ENCODE data around the gene TMPRSS13.
"Not testable (repeated sequence)": the region's sequence is repeated elsewhere in the genome, so short reads cannot be mapped to it uniquely, and the experiment has no call there.

The TMPRSS13 gene

DNA sequence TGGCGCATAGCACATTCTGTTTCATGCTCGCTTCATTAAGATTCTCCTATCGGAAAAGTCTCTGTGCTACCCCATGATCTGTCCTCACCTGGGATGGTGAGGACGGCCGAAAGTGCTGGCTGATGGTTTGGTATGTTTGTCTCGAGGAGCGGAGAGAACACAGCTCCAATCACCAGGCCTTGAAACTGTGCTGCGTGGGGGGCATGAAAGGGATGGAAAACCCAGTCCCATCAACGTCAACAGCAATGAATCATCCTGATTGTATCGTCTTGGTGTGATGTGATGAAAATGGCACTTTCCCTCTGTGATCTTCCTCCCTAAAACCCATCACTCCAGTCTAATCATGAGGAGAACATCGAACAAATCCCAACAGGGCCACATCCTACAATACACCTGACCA lies 61.1 kb downstream of the TMPRSS13 start:
- DNase-seq (ENCODE audit: low read depth), result no peak
- H3K4me3 ChIP-seq (ENCODE audit: low read length), result no peak overlapping the region
- TF ChIP-seq, protein P1, sequence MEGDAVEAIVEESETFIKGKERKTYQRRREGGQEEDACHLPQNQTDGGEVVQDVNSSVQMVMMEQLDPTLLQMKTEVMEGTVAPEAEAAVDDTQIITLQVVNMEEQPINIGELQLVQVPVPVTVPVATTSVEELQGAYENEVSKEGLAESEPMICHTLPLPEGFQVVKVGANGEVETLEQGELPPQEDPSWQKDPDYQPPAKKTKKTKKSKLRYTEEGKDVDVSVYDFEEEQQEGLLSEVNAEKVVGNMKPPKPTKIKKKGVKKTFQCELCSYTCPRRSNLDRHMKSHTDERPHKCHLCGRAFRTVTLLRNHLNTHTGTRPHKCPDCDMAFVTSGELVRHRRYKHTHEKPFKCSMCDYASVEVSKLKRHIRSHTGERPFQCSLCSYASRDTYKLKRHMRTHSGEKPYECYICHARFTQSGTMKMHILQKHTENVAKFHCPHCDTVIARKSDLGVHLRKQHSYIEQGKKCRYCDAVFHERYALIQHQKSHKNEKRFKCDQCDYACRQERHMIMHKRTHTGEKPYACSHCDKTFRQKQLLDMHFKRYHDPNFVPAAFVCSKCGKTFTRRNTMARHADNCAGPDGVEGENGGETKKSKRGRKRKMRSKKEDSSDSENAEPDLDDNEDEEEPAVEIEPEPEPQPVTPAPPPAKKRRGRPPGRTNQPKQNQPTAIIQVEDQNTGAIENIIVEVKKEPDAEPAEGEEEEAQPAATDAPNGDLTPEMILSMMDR (IDR thresholded peaks at IDR 0.05; ENCODE audit: insufficient read depth, low read depth, low read length, missing control alignments), result no peak

DNA sequence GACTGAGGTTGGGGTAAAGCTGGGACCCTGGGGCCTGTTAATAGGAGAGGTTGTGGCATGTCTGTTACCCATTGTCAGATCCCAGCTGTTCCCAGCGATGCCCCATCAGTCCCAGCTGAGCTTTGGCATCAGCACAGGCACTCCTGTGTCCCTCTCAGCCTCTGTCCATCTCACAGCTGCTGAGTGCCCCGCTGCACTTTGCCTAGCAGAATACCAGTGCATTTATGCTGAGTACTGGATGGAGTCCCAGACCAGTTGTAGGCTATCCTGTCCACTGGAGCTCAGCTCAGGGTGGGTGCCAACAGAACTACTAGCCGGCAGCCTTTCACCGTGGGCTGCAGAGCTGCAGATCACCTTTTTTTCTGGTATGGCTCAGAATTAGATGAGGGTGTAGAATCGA lies 62.7 kb downstream of the TMPRSS13 start:
- TF ChIP-seq, protein P1 (IDR thresholded peaks at IDR 0.05; ENCODE audit: insufficient read depth, low read depth, low read length, missing control alignments), result no peak
- DNase-seq (ENCODE audit: low read depth), result no peak
- no peak overlapping the region for H3K4me3 ChIP-seq (ENCODE audit: low read length)

DNA sequence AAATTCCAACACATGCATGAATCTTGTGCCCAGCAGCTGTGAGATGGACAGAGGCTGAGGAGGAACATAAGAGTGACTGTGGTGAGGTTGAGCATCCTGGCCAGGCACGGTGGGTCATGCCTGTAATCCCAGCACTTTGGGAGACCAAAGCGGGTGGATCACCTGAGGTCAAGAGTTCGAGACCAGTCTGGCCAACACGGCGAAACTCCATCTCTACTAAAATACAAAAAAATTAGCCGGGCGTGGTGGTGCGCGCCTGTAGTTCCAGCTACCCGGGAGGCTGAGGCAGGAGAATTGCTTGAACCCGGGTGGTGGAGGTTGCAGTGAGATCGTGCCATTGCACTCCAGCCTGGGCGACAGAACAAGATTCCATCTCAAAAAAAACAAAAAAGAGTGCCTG lies 63.7 kb downstream of the TMPRSS13 start:
- not testable (repeated sequence) for DNase-seq (ENCODE audit: low read depth)

DNA sequence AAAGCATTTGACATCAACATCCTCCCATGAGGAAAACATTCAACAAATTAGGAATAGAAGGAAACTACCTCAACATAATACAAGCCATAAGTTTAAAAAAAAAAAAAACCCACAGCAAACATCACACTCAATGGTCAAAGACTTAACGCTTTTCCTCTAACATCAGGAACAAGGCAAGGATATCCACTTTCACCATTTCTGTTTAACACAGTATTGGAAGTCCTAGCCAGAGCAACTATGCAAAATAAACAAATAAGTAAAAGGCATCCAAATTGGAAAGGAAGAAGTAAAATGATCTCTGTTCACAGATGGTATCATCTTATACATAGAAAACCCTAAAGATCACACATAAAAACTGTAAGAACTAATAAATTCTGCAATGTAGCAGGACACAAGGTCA lies 65.8 kb downstream of the TMPRSS13 start:
- no peak overlapping the region for H3K4me3 ChIP-seq (ENCODE audit: low read length)
- DNase-seq (ENCODE audit: low read depth), result no peak
- TF ChIP-seq, protein P1 (IDR thresholded peaks at IDR 0.05; ENCODE audit: insufficient read depth, low read depth, low read length, missing control alignments), result no peak

More for the DNA sequence above, 63.7 kb downstream of the TMPRSS13 start:
- not testable (repeated sequence) for H3K4me3 ChIP-seq (ENCODE audit: low read length)

DNA sequence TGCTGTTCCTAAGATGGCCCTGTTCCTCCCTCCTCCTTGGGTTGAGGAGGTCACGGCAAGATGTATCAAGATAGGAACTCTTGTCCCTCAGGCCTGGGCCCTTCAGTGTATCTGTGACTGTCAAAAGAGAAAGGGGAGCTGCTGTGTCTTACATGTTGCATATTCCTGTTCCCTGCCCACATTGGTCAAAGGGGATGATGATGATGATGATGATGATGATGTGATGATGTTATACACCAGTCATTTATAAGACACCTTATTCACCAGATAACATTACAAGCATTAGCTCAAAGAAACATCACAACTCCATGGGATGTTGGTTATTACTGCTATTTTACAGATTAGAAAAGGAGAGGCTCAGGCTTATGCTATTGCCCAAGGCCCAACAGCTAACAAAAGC lies 66.4 kb downstream of the TMPRSS13 start:
- no peak overlapping the region for H3K4me3 ChIP-seq (ENCODE audit: low read length)
- no peak for DNase-seq (ENCODE audit: low read depth)
- TF ChIP-seq, protein P1 (IDR thresholded peaks at IDR 0.05; ENCODE audit: insufficient read depth, low read depth, low read length, missing control alignments), result no peak

DNA sequence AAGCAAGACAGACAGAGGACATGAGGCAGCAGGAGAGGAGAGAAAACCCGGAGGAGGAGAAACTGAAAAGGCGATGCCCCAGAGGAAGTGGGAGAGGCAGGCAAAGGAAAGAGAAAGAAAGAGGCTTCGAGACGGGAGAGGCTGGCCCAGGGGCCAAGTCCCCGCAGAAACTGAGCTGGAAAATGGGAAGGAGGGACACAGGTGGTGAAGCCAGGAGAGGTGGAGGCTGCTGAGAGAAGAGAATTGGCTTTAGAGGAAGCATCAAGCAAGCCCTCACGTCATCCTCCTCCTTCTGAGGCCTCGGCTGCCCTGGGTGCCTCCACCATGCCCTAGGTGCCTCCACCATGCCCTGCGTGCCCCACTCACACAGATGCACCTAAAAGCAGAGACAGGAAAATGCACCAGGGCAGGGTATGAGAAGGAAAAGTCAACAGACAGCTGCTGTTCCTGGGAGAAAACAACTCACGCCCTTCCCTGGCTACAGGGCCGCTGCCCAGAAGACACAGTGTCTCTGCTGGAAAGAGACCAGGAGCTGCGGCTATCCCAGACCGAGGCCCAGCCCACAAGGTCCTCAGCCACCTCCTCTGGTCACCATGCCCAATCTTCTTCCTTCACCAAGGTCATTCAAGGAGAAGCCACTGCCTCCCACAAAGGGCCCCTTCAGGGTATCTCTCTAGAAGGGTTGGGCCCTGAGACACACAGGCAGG lies 67.0 kb downstream of the TMPRSS13 start:
- DNase-seq (ENCODE audit: low read depth), result no peak
- no peak overlapping the region for H3K4me3 ChIP-seq (ENCODE audit: low read length)
- TF ChIP-seq, protein P1 (IDR thresholded peaks at IDR 0.05; ENCODE audit: insufficient read depth, low read depth, low read length, missing control alignments), result no peak

DNA sequence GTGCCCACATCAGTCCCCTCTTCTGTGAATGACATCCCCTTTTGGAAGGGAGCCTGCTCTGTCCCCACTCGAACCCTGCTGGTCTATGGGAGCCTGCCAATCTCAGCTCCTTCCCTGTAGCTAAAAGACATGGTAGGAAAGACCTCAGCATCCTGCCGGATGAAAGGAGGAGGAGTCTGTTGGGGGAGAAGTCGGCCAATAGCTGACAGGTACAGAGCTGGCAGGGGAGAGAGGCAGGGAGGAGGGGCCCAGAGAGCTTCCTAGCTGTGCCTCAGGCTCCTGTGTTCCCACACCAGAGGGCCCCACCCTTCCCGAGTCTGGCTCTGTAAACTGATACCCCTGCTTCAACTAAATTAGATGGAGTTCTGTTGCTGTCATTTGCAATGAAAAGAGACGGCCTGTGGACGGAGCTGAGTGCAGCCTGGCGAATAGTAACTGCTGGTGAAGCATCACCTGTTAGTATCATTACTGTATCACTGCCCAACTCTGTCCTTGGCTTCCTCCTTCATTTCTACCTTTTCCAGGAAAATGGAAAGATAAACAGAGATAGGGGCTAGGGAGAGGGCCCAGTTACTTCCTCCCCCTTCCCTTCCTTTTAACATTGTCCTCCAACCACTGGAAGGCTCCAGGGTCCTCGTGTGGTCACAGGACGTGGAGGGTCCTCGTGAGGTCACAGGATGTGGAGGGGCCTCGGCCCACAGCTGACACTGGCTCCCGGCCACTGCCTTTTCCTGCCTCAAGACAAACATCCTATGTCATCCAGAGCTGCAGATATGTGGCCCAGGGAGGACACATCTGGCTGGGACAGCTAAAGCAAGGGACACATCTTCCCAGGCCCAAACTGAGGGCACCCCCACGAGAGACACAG lies 67.8 kb downstream of the TMPRSS13 start:
- H3K4me3 ChIP-seq (ENCODE audit: low read length), result no peak overlapping the region
- TF ChIP-seq, protein P1 (IDR thresholded peaks at IDR 0.05; ENCODE audit: insufficient read depth, low read depth, low read length, missing control alignments), result no peak
- peak; percentile 23 for DNase-seq (ENCODE audit: low read depth)

Data from epithelial cell of esophagus (primary cell).